Measurements from ENCODE around the gene CFAP161.

GRCh38 chr15:81185631-81186295, 51.7 kb downstream of the CFAP161 start:
- no peak for TF ChIP-seq EP300 (IDR thresholded peaks at IDR 0.05)
- no peak for TF ChIP-seq CTCF (IDR thresholded peaks at IDR 0.05)

Measured in ovary (tissue), 3 donors.